Stomach (tissue), 4 donors: ENCODE results near the gene ST8SIA4.

Experiments used
- CTCF ChIP-seq, 7 experiments: fragments of 450-650 bp in 4 of 7; fragments of 200-600 bp in 3 of 7; sonication (generic) in 3 of 7; IDR thresholded peaks; one replicate each; pipeline ENCODE4 v1.5.1; 2016 to 2019; ENCODE audit warnings: antibody characterized with exemption in 7 of 7, control low read depth in 2 of 7, mild to moderate bottlenecking in 1 of 7
- EP300 ChIP-seq: sonication (generic); formaldehyde crosslinking; IDR thresholded peaks from one replicate; pipeline ENCODE4 v1.6.1; 2017; ENCODE audit warnings: antibody characterized with exemption
- POLR2A ChIP-seq, 4 donors: fragments of 450-650 bp; IDR thresholded peaks; one replicate each; pipeline ENCODE4 v1.6.1; 2016; ENCODE audit warnings: antibody characterized with exemption in 4 of 4, control low read depth in 2 of 4, mild to moderate bottlenecking in 1 of 4, moderate library complexity in 1 of 4

GRCh38 chr5:100854591-100854990 lies 48.5 kb downstream of the ST8SIA4 start:
- no peak for TF ChIP-seq CTCF (IDR thresholded peaks at IDR 0.05)
- no peak for TF ChIP-seq EP300
- TF ChIP-seq POLR2A (IDR thresholded peaks at IDR 0.05) = no peak
